Measurements from ENCODE around the gene KANK3.
A peak's percentile ranks its signal among the peaks of the same experiment; 100 is the strongest.
"Not testable (repeated sequence)": the region's sequence is repeated elsewhere in the genome, so short reads cannot be mapped to it uniquely, and the experiment has no call there.

The KANK3 gene

GRCh38 chr19:8302734-8303133, 40.3 kb downstream of the KANK3 start:
- Histone ChIP-seq H4K20me1 (peaks cover 0 to 62% (median 51%) of the 10 kb centered on the region in 11 experiments; a peak in 17 of 22 replicates), H3K9ac (0 out of 22 replicates have a peak overlapping the region, but pooled peaks of 1 of the 11 experiments have one; percentile 9), H3K9me3 (replicated peaks in 1 of 11) (no peaks in the 10 kb centered on the region), H3K36me3 (peaks cover 0 to 51% (median 37%) of the 10 kb centered on the region in 11 experiments; a peak in 16 of 22 replicates), H3K4me2 (0 out of 22 replicates have a peak overlapping the region, but pooled peaks of 1 of the 11 experiments have one; percentile 12), H3K4me3 (no peak overlapping the region), H3K27me3 (peaks cover 0 to 61% (median 0%) of the 10 kb centered on the region in 11 experiments; a peak in 5 of 22 replicates), H3K4me1 (peaks cover 8 to 54% (median 39%) of the 10 kb centered on the region in 10 experiments), H3K27ac (no peak overlapping the region)
- TF ChIP-seq Cebpa-rat (IDR thresholded peaks at IDR 0.05): no peak

- Histone ChIP-seq H3K36me3 (peaks cover 0 to 51% (median 37%) of the 10 kb centered on the region in 11 experiments; a peak in 16 of 22 replicates), H3K4me2 (peak overlapping the region in 1 of 11 experiments; percentile 12; a peak in 1 of 22 replicates), H3K27me3 (peaks cover 0 to 57% (median 0%) of the 10 kb centered on the region in 11 experiments; a peak in 5 of 22 replicates), H3K9me3 (replicated peaks in 1 of 11) (no peaks in the 10 kb centered on the region), H3K9ac (0 out of 22 replicates have a peak overlapping the region, but pooled peaks of 1 of the 11 experiments have one; percentile 9), H3K4me3 (no peak overlapping the region), H4K20me1 (peaks cover 0 to 58% (median 51%) of the 10 kb centered on the region in 11 experiments; a peak in 17 of 22 replicates), H3K27ac (no peak overlapping the region), H3K4me1 (peaks cover 4 to 50% (median 35%) of the 10 kb centered on the region in 10 experiments)
- no peak for TF ChIP-seq Cebpa-rat (IDR thresholded peaks at IDR 0.05)
These were observed 40.7 kb downstream of the KANK3 start for GRCh38 chr19:8302357-8302691.

GRCh38 chr19:8291337-8291736, 51.7 kb downstream of the KANK3 start:
- not testable (repeated sequence) for H3K4me3 ChIP-seq; H4K20me1 ChIP-seq; H3K27me3 ChIP-seq; H3K9ac ChIP-seq; H3K36me3 ChIP-seq; H3K4me1 ChIP-seq; H3K27ac ChIP-seq; H3K9me3 ChIP-seq (replicated peaks in 1 of 11); H3K4me2 ChIP-seq

GRCh38 chr19:8276508-8276907, 66.6 kb downstream of the KANK3 start:
- not testable (repeated sequence) for H3K4me1 ChIP-seq; H4K20me1 ChIP-seq; H3K9ac ChIP-seq; H3K27me3 ChIP-seq; H3K4me2 ChIP-seq; H3K27ac ChIP-seq; H3K4me3 ChIP-seq; H3K36me3 ChIP-seq; H3K9me3 ChIP-seq (replicated peaks in 1 of 11)
